H1 (cell line): ENCODE measurements around the gene LPP. TPM values are rescaled to one million over a fixed set of nuclear protein-coding genes. Genes with fewer than 3 reads are reported as not detected.

Source experiments
- BACH1 ChIP-seq: IDR thresholded peaks from 2 replicates; pipeline ENCODE4 v1.6.1; 2012; ENCODE audit warnings: low read length, improper control_type of control experiment
- BCL11A ChIP-seq, 2 experiments: IDR thresholded peaks; one replicate each; pipeline ENCODE4 v1.6.1; 2011; ENCODE audit warnings: low read depth in 2 of 2, low read length in 2 of 2, mild to moderate bottlenecking in 2 of 2
- KDM1A ChIP-seq: fragments of 200-600, 300-600 bp; sonication (generic); IDR thresholded peaks from 2 replicates; pipeline ENCODE4 v1.7.1; 2016; ENCODE audit warnings: mild to moderate bottlenecking, low read length, borderline replicate concordance
- POU5F1 ChIP-seq: IDR thresholded peaks from 2 replicates; pipeline ENCODE4 v1.6.1; 2011; ENCODE audit warnings: low read depth, mild to moderate bottlenecking, low read length, moderate library complexity
- SRF ChIP-seq: IDR thresholded peaks from 2 replicates; pipeline ENCODE4 v1.6.1; 2011; ENCODE audit warnings: mild to moderate bottlenecking, low read depth, low read length, moderate library complexity
- TEAD4 ChIP-seq: IDR thresholded peaks from 2 replicates; pipeline ENCODE4 v1.6.1; 2012; ENCODE audit warnings: low read depth, low read length, inconsistent platforms, mixed read lengths
- polyA plus RNA-seq, 7 experiments: library from polyadenylated mRNA; depleted of rRNA in 3 of 7; stranded (reverse) in 5 of 7; unstranded in 2 of 7; fragments of >200 nt in 5 of 7; fragments of 200-250 nt in 2 of 7; gene quantifications; 1 replicate in 5 of 7; 2 replicates in 1 of 7; 4 replicates in 1 of 7; pipeline versions ENCODE4 v1.2.1 to v1.2.3, GENCODE V29; 2011 to 2013; ENCODE audit warnings: missing spikeins in 2 of 7, mixed read lengths in 2 of 7
- total RNA-seq: library from RNA; stranded (reverse); fragmentation: NEBNext Ultra II Directional; extraction: Animal tissue kit (Norgen Biotek cat#: 25700); gene quantifications from 2 replicates; pipeline ENCODE4 v1.2.1, GENCODE V29; 2021

LPP gene
- total and polyA plus RNA-seq, 2 of the 8 experiments (the other 6 are each of a cell fraction or from before 2014, with no cell fraction given) = 10.0 to 53.3 TPM

GRCh38 chr3:188749830-188750229, 595.9 kb downstream of the LPP start (continued):
- TF ChIP-seq TEAD4 (no peak), POU5F1 (no peak), BACH1 (no peak), SRF (no peak), BCL11A (IDR thresholded peaks at IDR 0.05; ENCODE audit: low read depth in 2 of 2, low read length in 2 of 2) (no peak), KDM1A (no peak)
